GM13976 (cell line): ENCODE data around the gene CFAP57.

Source experiments
- DNase-seq: peaks from one replicate; pipeline ENCODE4 v3.0.0; 2012; ENCODE audit warnings: low spot score
- in situ Hi-C: fragments of 300-500 bp; cut with MboI; formaldehyde crosslinking; loops from one replicate; pipeline ENCODE4 v1.12.0; 2022; ENCODE audit warnings: low sequenced_read_pairs, mixed read lengths, inconsistent platforms; ENCODE audit not compliant: unreplicated experiment
- TF ChIP-seq, protein P1 (sequence below): IDR thresholded peaks from 2 replicates; pipeline ENCODE4 v1.5.1; 2012; ENCODE audit warnings: borderline replicate concordance, mild to moderate bottlenecking; ENCODE audit not compliant: insufficient read depth; ENCODE audit errors: extremely low read depth, missing control alignments, control extremely low read depth

Gene CFAP57

DNA sequence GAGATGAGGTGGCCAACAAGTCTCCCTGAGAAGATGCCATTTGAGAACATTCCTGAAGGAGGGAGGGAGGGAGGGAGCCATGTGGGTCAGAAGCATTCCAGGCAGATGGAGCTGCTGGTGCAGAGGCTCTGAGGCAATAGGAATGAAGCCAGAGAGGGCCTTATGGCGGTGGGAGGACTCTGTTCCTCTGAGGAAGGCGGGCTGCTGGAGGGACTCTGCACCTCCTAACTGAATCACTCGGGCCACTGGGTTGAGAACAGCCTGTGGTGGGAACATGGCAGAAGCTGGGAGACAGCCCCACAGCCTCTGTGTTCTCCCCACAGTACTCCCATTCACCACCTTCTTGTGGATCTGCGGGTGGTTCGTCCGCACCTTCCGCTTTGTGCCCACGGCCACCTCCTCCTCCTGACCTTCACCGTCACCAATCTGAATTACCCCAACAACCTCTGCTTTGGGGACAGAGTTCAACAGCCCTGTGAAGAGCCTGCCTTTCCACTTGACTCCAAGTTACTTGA is 95.2 kb downstream of the CFAP57 start:
- DNase-seq: no peak
- in situ Hi-C loops: no loop called here
- TF ChIP-seq, protein P1, sequence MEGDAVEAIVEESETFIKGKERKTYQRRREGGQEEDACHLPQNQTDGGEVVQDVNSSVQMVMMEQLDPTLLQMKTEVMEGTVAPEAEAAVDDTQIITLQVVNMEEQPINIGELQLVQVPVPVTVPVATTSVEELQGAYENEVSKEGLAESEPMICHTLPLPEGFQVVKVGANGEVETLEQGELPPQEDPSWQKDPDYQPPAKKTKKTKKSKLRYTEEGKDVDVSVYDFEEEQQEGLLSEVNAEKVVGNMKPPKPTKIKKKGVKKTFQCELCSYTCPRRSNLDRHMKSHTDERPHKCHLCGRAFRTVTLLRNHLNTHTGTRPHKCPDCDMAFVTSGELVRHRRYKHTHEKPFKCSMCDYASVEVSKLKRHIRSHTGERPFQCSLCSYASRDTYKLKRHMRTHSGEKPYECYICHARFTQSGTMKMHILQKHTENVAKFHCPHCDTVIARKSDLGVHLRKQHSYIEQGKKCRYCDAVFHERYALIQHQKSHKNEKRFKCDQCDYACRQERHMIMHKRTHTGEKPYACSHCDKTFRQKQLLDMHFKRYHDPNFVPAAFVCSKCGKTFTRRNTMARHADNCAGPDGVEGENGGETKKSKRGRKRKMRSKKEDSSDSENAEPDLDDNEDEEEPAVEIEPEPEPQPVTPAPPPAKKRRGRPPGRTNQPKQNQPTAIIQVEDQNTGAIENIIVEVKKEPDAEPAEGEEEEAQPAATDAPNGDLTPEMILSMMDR: no peak

DNA sequence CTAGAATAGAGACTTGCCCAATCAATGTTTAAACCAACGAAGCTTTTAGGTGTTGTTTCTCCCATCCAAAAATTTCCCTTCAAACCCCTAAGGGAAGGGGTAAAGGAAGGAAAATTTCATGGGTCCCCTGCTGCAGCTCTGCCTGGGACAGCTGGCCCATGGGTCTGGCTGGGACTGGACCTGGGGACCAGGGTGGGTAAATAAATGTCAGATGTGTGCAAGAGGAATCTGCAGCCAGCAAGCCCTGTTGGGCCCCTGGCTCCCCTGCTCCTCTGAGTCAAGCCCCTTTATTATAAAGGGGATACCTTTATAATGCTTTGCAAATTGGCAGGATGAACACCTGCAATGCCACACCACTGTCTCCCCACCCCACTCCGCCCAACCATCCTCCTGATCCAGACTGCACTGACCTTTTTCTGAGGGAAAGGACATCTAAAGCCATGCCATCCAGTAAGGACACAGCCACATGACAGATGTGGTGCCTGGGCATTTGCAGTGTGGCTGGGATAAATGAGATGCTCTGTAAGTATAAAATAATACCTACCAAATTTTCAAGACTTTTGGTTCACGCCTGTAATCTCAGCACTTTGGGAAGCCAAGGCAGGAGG is 95.8 kb downstream of the CFAP57 start:
- TF ChIP-seq, protein P1: no peak
- DNase-seq: peak; percentile 9
- in situ Hi-C loops: no loop called here

DNA sequence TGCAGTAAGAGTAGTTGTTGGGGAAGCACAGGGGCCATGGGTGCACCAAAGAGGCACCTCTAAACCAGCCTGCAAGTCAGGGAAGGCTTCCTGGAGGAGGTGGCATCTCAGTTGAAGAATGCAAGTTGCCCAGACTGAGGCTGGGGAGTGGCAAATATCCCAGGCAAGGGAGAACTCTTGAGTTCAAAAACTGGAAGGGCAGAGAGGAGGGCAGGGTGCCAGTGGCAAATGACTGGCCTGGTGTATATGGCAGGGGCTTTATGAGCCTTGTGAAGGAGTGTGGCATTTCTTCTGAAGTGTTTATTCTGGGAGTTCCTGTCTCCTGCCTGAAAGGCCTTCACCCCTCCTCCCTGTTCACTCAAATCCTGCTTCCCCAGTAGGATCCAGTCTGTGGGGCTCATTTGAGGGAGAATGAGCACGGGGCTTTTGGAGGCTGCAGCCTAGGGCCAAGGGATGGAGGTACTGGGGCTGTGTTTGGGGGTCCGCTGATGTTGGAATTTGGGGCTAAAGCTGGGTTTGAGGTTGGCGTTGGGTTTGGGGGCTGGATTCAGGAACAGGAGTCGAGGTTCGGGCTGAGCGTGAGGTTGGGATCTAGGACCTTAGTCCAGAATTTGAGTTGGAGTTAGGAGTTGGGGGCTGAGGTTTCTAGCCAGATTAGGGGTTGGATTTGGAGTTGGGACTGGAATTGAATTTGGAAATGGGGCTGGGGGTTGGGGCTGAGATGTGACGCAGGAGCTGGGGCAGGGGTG is 97.7 kb downstream of the CFAP57 start, which contains the start of gene TMEM125:
Gene TMEM125 (plus strand): TSS at position 357 of the 749 bp plus-strand sequence. CDS start 2,740 bp downstream, outside the sequence.
- in situ Hi-C loops: no loop called here
- peak; percentile 18 for DNase-seq
- TF ChIP-seq, protein P1: no peak

DNA sequence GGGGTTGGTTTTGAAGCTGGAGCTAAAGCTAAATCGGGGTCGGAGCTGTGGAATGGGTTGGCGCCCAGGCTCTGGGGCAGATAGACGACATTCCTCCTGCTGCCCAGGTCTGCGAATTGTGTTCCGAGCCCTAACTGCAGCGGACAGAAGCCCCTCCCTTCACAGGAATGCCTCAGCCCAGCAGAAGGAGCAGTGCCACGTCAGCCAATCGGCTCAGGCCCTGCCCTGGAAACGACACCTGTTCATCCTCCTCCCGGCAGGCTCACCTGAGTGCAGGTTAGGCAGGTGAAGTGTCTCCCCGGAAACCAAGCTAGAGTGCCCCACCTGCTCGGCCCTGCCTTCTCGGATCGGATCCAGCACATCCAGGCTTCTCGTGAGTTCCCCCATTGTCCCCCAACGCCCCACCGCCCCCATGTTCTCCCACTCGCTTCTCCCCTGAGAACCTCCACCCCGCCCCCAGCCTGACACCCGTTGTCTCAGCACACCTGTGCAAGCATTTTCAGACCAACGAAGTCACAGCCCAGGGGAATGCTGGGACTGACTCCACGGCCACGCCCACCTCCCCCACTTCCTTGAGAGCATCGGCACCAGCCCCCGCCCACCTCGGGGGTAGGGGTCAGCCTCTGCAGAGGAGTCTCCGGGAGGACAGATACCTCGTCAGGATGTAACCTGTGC is 98.4 kb downstream of the CFAP57 start:
- DNase-seq: peak; percentile 59
- TF ChIP-seq, protein P1: no peak
- in situ Hi-C loops: no loop called here

DNA sequence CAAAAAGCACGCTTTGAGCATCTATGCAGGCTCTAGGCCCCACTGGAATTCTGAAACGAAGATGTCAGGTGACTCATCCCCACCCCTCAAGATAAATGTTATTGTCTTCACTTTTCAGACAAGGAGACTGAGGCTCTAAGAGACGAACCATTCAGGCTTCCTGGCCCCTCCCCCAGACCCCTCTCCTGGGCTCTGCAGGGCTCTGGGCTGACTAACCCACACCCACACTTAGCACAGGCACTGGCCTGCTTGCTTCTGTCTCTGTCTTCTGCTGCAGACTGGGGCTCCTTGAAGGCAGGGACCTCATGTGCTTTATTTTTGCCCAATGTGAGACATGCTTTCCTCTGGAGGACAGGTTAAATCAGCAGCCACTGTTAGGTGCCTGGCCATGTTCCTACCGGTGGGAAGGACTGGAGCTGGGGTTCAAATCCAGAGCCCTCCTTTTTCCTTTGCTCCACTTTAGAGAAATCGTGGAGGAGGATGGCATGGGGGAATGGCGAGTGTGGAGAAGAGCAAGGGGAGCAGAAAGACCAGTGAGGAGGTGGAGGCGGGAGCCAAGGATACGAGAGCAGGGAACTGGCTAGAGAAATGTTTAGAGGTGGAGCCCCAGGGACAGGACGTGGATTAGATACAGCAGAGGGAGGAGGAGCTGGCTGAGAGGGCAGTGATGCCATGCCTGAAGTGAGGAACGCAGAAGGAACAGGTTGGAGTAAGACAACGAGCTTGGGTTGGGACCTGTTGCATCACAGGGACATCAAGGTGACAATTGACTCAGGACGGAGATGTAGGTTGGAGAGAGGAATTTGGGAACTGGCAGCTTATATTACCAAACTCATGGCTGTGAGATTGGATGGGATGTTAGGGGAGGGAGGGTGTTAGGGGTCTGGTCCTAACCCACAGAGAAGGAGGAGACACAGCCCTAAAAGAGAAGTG is 99.3 kb downstream of the CFAP57 start:
- DNase-seq: peak; percentile 19
- TF ChIP-seq, protein P1: no peak
- in situ Hi-C loops: no loop called here
